RWPE1 (cell line): Measurements from ENCODE around the gene LLGL2.

ENCODE experiments used
- CTCF ChIA-PET: fragments of 350-600 bp; sonication (Branson Sonifier 250); formaldehyde crosslinking; extraction: SDS; loops from one replicate; lab custom pipeline; 2021; lab: Yijun Ruan, JAX
- POLR2A ChIA-PET: fragments of 400-600 bp; formaldehyde crosslinking; extraction: SDS; loops from one replicate; lab custom pipeline; 2020; ENCODE audit warnings: antibody characterized with exemption; ENCODE audit not compliant: low non-redundant PET; lab: Yijun Ruan, JAX
- DNase-seq: peaks from one replicate; pipeline ENCODE4 v3.0.0; 2012; ENCODE audit warnings: low spot score
- H3K27ac ChIP-seq: fragments of 450-650 bp; 2 replicates; pipeline ENCODE4 v1.5.1; 2017
- TF ChIP-seq, protein P1 (sequence below): fragments of 450-650 bp; conservative IDR thresholded peaks from 2 replicates; pipeline ENCODE4 v1.5.1; 2017; ENCODE audit warnings: low read depth, mild to moderate bottlenecking

The LLGL2 gene

DNA sequence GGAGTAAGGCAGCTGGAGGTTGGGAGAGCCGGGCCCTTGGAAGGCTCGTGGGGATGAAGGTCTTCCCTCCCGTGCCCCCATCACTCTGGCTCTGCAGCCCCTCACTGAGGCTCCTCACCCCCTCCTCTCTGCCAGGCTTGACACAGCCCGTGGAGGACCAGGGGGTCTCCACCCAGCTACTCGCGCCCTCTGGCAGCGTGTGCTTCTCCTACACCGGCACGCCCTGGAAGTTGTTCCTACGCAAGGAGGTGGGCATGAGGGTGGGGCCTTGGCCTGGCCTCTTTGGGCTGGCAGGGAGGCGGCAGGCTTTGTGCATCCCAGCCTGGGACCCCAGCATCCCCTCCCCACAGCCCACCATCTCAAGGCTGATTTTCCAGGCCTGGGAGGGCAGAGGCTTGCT, 92.2 kb downstream of the LLGL2 start:
- ChIA-PET CTCF (interaction anchor here (0.7 to 3.4 kb wide), 5 partner anchors 8 to 27 kb away, joined by 3 to 16 read pairs (median 6); partner anchors contain the start of gene SMIM5), POLR2A (interaction anchor here (1.0 kb wide), 1 partner anchor 8 kb away, joined by 6 read pairs; no protein-coding TSS in a partner anchor)

DNA sequence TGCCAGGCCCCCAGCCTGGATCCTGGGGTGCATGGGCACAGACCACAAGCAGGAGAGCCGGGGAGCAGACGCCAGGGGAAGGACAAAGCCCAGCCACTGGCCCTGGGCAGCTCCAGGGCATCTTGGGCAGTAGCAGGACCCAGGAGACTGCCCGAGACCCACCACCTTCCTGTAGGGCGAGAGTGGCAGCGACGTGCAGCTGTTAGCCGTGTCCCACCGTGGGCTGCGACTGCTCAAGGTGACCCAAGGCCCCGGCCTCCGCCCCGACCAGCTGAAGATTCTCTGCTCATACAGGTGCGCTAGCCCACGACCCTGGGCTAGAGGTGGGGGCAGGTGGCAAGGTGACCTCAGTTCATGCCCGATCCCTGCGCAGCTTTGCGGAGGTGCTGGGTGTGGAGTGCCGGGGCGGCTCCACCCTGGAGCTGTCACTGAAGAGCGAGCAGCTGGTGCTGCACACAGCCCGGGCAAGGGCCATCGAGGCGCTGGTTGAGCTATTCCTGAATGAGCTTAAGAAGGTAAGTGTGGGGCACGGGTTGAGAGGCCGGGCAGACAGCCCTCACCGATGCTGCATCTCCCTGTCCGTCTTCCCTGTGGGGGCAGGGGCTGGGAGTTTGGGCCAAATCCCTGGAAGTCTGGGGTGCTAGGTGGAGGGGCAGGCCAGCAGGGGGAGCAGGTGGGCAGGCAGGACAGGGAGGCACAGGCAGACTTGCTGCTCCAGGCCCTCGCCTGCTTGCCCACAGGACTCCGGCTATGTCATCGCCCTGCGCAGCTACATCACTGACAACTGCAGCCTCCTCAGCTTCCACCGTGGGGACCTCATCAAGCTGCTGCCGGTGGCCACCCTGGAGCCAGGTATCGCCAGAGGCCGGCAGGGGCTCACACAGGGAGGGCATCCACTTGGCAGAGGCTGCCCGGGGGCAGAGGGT, 94.3 kb downstream of the LLGL2 start:
- TF ChIP-seq, protein P1, sequence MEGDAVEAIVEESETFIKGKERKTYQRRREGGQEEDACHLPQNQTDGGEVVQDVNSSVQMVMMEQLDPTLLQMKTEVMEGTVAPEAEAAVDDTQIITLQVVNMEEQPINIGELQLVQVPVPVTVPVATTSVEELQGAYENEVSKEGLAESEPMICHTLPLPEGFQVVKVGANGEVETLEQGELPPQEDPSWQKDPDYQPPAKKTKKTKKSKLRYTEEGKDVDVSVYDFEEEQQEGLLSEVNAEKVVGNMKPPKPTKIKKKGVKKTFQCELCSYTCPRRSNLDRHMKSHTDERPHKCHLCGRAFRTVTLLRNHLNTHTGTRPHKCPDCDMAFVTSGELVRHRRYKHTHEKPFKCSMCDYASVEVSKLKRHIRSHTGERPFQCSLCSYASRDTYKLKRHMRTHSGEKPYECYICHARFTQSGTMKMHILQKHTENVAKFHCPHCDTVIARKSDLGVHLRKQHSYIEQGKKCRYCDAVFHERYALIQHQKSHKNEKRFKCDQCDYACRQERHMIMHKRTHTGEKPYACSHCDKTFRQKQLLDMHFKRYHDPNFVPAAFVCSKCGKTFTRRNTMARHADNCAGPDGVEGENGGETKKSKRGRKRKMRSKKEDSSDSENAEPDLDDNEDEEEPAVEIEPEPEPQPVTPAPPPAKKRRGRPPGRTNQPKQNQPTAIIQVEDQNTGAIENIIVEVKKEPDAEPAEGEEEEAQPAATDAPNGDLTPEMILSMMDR: peak; percentile 50

More for the DNA sequence above, 92.2 kb downstream of the LLGL2 start:
- TF ChIP-seq, protein P1: no peak
- H3K27ac ChIP-seq: no peak overlapping the region
- no peak for DNase-seq

DNA sequence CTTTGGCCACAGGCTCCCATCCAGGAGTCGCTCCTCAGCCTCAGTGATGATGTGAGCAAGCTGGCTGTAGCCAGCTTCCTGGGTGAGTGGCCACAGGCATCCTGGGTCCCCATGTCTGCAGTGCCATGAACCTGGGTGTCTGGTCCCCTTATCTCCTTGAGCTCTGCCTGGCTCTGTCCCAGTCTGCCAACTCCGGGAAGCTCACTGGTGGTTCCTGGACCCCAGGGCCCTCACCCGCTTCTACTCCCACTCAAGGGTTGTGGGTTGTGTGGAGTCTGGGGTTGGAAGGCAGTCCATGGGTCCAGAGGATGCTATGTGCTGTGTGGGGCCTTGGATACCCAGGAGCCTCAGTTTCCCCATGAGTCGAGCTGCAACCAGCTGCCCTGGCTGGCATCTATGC, 96.0 kb downstream of the LLGL2 start:
- no peak overlapping the region for H3K27ac ChIP-seq
- ChIA-PET CTCF (interaction anchor here (0.6 to 2.4 kb wide), 3 partner anchors 12 to 25 kb away, joined by 3 to 20 read pairs (median 8); partner anchors contain the start of gene SMIM5), POLR2A (no interaction called here)
- TF ChIP-seq, protein P1: no peak
- DNase-seq: no peak

More for the DNA sequence above, 94.3 kb downstream of the LLGL2 start:
- POLR2A ChIA-PET: interaction anchor here (0.6 kb wide), 1 partner anchor 30 kb away, joined by 4 read pairs; no protein-coding TSS in a partner anchor
- no peak for DNase-seq
- no peak overlapping the region for H3K27ac ChIP-seq
- CTCF ChIA-PET: interaction anchor here (0.5 to 2.4 kb wide), 7 partner anchors 11 to 142 kb away, joined by 3 to 20 read pairs (median 4); partner anchors contain the start of gene SMIM5

DNA sequence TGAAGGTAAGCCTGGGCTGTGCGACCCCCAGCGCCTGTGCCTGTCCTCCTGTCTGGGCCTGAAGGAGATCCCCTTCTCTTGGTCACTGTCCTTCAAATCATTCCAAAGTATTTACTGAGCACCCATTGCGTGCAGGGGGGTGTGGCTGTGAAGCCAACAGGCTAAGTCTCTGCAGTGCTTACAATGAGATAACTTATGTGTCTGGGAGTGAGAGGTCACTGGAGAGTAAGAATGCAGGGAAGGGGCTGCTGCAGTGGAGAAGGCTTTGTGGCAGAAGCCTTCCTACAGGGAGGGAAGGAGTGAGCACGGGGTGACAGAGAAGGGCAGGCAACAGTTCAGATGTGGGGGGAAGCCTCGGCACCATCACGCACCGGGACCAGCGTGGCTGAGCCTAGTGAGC, 96.6 kb downstream of the LLGL2 start:
- no peak overlapping the region for H3K27ac ChIP-seq
- ChIA-PET POLR2A (no interaction called here), CTCF (interaction anchor here (0.6 to 2.1 kb wide), 2 partner anchors 21 to 24 kb away, joined by 3 to 8 read pairs; a partner anchor contains a TSS)
- TF ChIP-seq, protein P1: no peak
- no peak for DNase-seq

DNA sequence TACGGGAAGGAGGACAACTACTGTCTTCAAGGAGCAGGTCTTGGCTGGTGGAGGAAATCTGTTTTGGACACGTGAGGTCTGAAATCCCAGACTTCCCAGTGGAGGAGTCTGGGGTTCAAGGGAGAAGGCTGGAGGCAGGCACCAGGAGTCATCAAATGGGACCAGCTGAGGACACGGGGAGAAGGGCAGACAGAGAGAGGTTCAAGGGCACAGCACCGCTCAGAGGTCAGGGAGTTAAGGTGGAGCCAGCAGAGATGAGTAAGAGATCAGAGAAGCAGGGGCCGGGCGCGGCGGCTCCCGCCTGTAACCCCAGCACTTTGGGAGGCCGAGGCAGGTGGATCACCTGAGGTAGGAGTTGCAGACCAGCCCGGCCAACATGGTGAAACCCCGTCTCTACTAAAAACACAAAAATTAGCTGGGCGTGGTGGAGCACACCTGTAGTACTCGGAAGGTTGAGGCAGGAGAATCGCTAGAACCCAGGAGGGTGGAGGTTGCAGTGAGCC, 97.3 kb downstream of the LLGL2 start:
- TF ChIP-seq, protein P1: no peak
- ChIA-PET POLR2A (no interaction called here), CTCF (interaction anchor here (1.1 to 3.7 kb wide), 2 partner anchors 11 to 22 kb away, joined by 3 to 50 read pairs; partner anchors contain the start of gene SMIM5)
- DNase-seq: no peak
- no peak overlapping the region for H3K27ac ChIP-seq

DNA sequence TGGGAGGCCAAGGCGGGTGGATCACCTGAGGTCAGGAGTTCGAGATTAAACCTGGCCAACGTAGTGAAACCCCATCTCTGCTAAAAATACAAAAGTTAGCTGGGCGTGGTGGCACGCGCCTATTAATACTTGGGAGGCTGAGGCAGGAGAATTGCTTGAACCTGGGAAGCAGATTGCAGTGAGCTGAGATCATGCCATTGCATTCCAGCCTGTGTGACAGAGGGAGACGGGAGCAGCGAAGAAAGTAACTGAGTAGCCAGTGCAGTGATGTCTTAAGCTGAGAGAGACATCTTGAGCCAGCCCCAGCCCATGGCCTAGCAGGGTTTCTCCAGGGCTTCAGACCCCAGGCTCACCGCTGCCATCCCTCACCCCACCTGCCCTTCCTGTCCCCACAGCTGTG, 97.9 kb downstream of the LLGL2 start:
- ChIA-PET CTCF (interaction anchor here (1.1 to 3.7 kb wide), 2 partner anchors 10 to 22 kb away, joined by 3 to 50 read pairs; partner anchors contain the start of gene SMIM5), POLR2A (no interaction called here)
- TF ChIP-seq, protein P1: no peak

More for the DNA sequence above, 97.9 kb downstream of the LLGL2 start:
- no peak for DNase-seq
- 0 out of 2 replicates have a peak overlapping the region, but pooled peaks have one; percentile 9 for H3K27ac ChIP-seq
